Gastrocnemius medialis (tissue), 4 donors: ENCODE results near the gene ADAMTSL5.

Experiments
- CTCF ChIP-seq, 5 experiments: fragments of 450-650 bp in 3 of 5; fragments of 200-600 bp in 2 of 5; sonication (generic) in 2 of 5; IDR thresholded peaks in 4 of 5; conservative IDR thresholded peaks in 1 of 5; 1 replicate in 4 of 5; 2 replicates in 1 of 5; pipeline ENCODE4 v1.5.1; 2016 to 2019; ENCODE audit warnings: antibody characterized with exemption in 5 of 5, mild to moderate bottlenecking in 3 of 5, moderate library complexity in 3 of 5
- POLR2A ChIP-seq, 2 donors: fragments of 450-650 bp; IDR thresholded peaks; one replicate each; pipeline ENCODE4 v1.6.1; 2017; ENCODE audit warnings: antibody characterized with exemption in 2 of 2, mild to moderate bottlenecking in 2 of 2, moderate library complexity in 2 of 2

GRCh38 chr19:1520203-1520780 lies 7.5 kb upstream of the ADAMTSL5 start:
- TF ChIP-seq POLR2A (IDR thresholded peaks at IDR 0.05) (no peak), CTCF (IDR thresholded peaks at IDR 0.05 in 4 of 5, conservative IDR thresholded peaks at IDR 0.05 in 1 of 5) (no peak)
